SK-N-MC (cell line): Measurements from ENCODE around the gene HOXC9.

Experiments
- EZH2 ChIP-seq: fragments of 200-600 bp; sonication (generic); IDR thresholded peaks from one replicate; pipeline ENCODE4 v1.6.1; 2017; ENCODE audit warnings: antibody characterized with exemption
- POLR2AphosphoS5 ChIP-seq: IDR thresholded peaks from 2 replicates; pipeline ENCODE4 v1.6.1; 2012; ENCODE audit warnings: mild to moderate bottlenecking, low read depth, low read length, borderline replicate concordance

GRCh38 chr12:53966385-53967133 is 33.4 kb upstream of the HOXC9 start:
- no peak; the same call in 1 of the 2 replicates for TF ChIP-seq POLR2AphosphoS5
- no peak for TF ChIP-seq EZH2
